CD8-positive, alpha-beta memory T cell (primary cell): ENCODE data around the gene SCGB1A1. TPM values are rescaled to one million over a fixed set of nuclear protein-coding genes. Genes with fewer than 3 reads are reported as not detected.

Experiments
- CTCF ChIA-PET: fragments of 350-600 bp; sonication (Branson Sonifier 250); formaldehyde crosslinking; loops from one replicate; lab custom pipeline; 2021; ENCODE audit warnings: antibody characterized with exemption; lab: Charles Lee
- POLR2A ChIA-PET: fragments of 350-600 bp; sonication (Branson Sonifier 250); formaldehyde crosslinking; loops from one replicate; lab custom pipeline; 2021; ENCODE audit warnings: antibody characterized with exemption; lab: Charles Lee
- DNase-seq, 5 donors: peaks; one replicate each; pipeline versions ENCODE4 v3.0.0 to v3.0.0-alpha.2; 2020 to 2022; ENCODE audit warnings: mixed read lengths in 1 of 5
- H3K27ac ChIP-seq: one replicate; pipeline ENCODE4 v1.7.0; 2013; ENCODE audit warnings: low read depth, mild to moderate bottlenecking, low read length, moderate library complexity
- H3K27me3 ChIP-seq: 2 replicates; pipeline ENCODE4 v1.7.0; 2013; ENCODE audit warnings: low read length, mild to moderate bottlenecking; ENCODE audit not compliant: insufficient read depth, poor library complexity, severe bottlenecking
- H3K36me3 ChIP-seq: 2 replicates; pipeline ENCODE4 v1.7.0; 2013; ENCODE audit warnings: mild to moderate bottlenecking, low read length, moderate library complexity; ENCODE audit not compliant: insufficient read depth
- H3K4me1 ChIP-seq: 2 replicates; pipeline ENCODE4 v1.7.0; 2013; ENCODE audit warnings: mild to moderate bottlenecking, low read length, moderate library complexity; ENCODE audit not compliant: insufficient read depth
- H3K4me3 ChIP-seq: 2 replicates; pipeline ENCODE4 v1.7.0; 2013; ENCODE audit warnings: mild to moderate bottlenecking, low read length
- H3K9me3 ChIP-seq: 2 replicates; pipeline ENCODE4 v1.7.0; 2013; ENCODE audit warnings: mild to moderate bottlenecking, low read length
- H3K27ac Mint-ChIP-seq, 8 donors: one replicate each; pipeline ENCODE4 v1.8.0; 2020 to 2021; ENCODE audit warnings: mixed read lengths in 8 of 8, mild to moderate bottlenecking in 6 of 8, inconsistent platforms in 3 of 8, moderate library complexity in 3 of 8
- H3K27me3 Mint-ChIP-seq, 2 donors: one replicate each; pipeline ENCODE4 v1.8.0; 2020 to 2021; ENCODE audit warnings: mixed read lengths in 2 of 2, mild to moderate bottlenecking in 1 of 2, moderate library complexity in 1 of 2
- H3K36me3 Mint-ChIP-seq, 3 donors: one replicate each; pipeline ENCODE4 v1.8.0; 2020 to 2021; ENCODE audit warnings: mixed read lengths in 3 of 3, inconsistent platforms in 1 of 3, mild to moderate bottlenecking in 1 of 3
- H3K4me1 Mint-ChIP-seq, 3 donors: one replicate each; pipeline ENCODE4 v1.8.0; 2020 to 2021; ENCODE audit warnings: mixed read lengths in 3 of 3, inconsistent platforms in 1 of 3, mild to moderate bottlenecking in 1 of 3
- H3K4me3 Mint-ChIP-seq, 7 donors: one replicate each; pipeline ENCODE4 v1.8.0; 2020 to 2021; ENCODE audit warnings: mixed read lengths in 7 of 7, mild to moderate bottlenecking in 6 of 7, moderate library complexity in 4 of 7, inconsistent platforms in 2 of 7
- H3K9me3 Mint-ChIP-seq, 5 donors: one replicate each; pipeline ENCODE4 v1.8.0; 2020 to 2022; ENCODE audit warnings: mixed read lengths in 5 of 5, mild to moderate bottlenecking in 3 of 5, moderate library complexity in 2 of 5, inconsistent platforms in 1 of 5
- polyA plus RNA-seq: library from polyadenylated mRNA; unstranded; fragments of 300-500 nt; fragmentation: Illumina TruSeq; gene quantifications from one replicate; pipeline ENCODE4 v1.2.3, GENCODE V29; 2021
- total RNA-seq, 2 experiments: library from RNA; stranded (reverse); gene quantifications; one replicate each; pipeline ENCODE4 v1.2.3, GENCODE V29; 2021

The SCGB1A1 gene
- total and polyA plus RNA-seq, 3 experiments from 2014 or later, result not detected

DNA sequence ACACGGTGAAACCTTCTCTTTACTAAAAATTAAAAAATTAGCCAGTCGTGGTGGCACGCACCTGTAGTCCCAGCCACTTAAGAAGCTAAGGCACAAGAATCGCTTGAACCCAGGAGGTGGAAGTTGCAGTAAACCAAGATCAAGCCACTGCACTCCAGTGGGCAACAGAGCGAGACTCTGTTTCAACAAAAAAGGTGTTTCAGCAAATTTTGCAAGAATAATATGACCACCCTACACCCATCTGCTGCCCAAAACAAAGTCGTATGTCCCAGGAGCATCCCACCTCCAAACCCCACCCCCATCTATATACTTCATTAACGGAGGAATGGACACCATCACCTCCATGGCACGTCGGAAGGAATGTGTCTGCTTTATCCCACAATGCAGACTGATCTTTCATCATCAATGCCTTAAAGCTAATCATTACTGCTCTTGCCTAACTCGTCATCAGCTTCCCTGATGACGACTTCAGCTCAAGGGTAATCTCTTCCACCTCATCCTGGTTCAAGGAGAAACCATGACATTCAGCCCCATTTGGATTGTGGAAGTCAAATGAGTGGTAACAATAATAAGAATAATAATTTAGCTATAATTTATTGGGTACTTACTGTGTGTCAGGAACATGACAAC, 34.1 kb downstream of the SCGB1A1 start:
- Mint-ChIP-seq H3K4me3 (no peak overlapping the region), H3K4me1 (no peaks in the 10 kb centered on the region), H3K27ac (no peak overlapping the region), H3K36me3 (peaks cover 0 to 6% (median under 1%) of the 10 kb centered on the region in 3 donors), H3K9me3 (no peaks in the 10 kb centered on the region), H3K27me3 (peaks cover 3 to 6% of the 10 kb centered on the region in 2 donors)
- Histone ChIP-seq H3K27me3 (no peaks in the 10 kb centered on the region), H3K9me3 (no peaks in the 10 kb centered on the region), H3K4me1 (no peaks in the 10 kb centered on the region), H3K27ac (no peak overlapping the region), H3K4me3 (no peak overlapping the region), H3K36me3 (no peaks in the 10 kb centered on the region)
- ChIA-PET POLR2A (no interaction called here), CTCF (no interaction called here)
- DNase-seq, result no peak

- no peaks in the 10 kb centered on the region for H3K9me3 ChIP-seq
- H3K27ac ChIP-seq, result no peak overlapping the region
- POLR2A ChIA-PET, result no interaction called here
- no peaks in the 10 kb centered on the region for H3K27me3 ChIP-seq
- H3K36me3 ChIP-seq, result no peaks in the 10 kb centered on the region
- Mint-ChIP-seq H3K36me3 (no peaks in the 10 kb centered on the region), H3K27me3 (peaks cover 0 to 3% of the 10 kb centered on the region in 2 donors), H3K4me3 (no peak overlapping the region), H3K27ac (peak overlapping the region in 1 of 8 donors; percentile 14), H3K9me3 (no peaks in the 10 kb centered on the region), H3K4me1 (no peaks in the 10 kb centered on the region)
- no peak overlapping the region for H3K4me3 ChIP-seq
- H3K4me1 ChIP-seq, result no peaks in the 10 kb centered on the region
- CTCF ChIA-PET, result no interaction called here
- DNase-seq, result no peak
These were observed 37.8 kb downstream of the SCGB1A1 start for GRCh38 chr11:62456630-62457029.

- Histone ChIP-seq H3K4me1 (no peaks in the 10 kb centered on the region), H3K4me3 (no peak overlapping the region), H3K9me3 (no peaks in the 10 kb centered on the region), H3K36me3 (no peaks in the 10 kb centered on the region), H3K27ac (peak overlapping the region; percentile 29), H3K27me3 (no peaks in the 10 kb centered on the region)
- ChIA-PET POLR2A (no interaction called here), CTCF (interaction anchor here (1.2 to 1.4 kb wide), 2 partner anchors 33 to 86 kb away, joined by 3 read pairs; no protein-coding TSS in a partner anchor)
- Mint-ChIP-seq H3K4me3 (no peak overlapping the region), H3K36me3 (no peaks in the 10 kb centered on the region), H3K9me3 (no peaks in the 10 kb centered on the region), H3K27ac (no peak overlapping the region), H3K4me1 (no peaks in the 10 kb centered on the region), H3K27me3 (peaks cover 0 to 3% of the 10 kb centered on the region in 2 donors)
- no peak for DNase-seq
These were observed 38.6 kb downstream of the SCGB1A1 start for GRCh38 chr11:62457478-62457877.

- no peaks in the 10 kb centered on the region for H3K9me3 Mint-ChIP-seq
- no peaks in the 10 kb centered on the region for H3K36me3 Mint-ChIP-seq
- no peak for DNase-seq
- peaks cover 0 to 3% (median 3%) of the 10 kb centered on the region in 3 donors for H3K4me1 Mint-ChIP-seq
- no peaks in the 10 kb centered on the region for H3K9me3 ChIP-seq
- H3K4me1 ChIP-seq, result no peaks in the 10 kb centered on the region
- ChIA-PET CTCF (interaction anchor here (1.2 to 1.4 kb wide), 2 partner anchors 34 to 85 kb away, joined by 3 read pairs; no protein-coding TSS in a partner anchor), POLR2A (no interaction called here)
- no peak overlapping the region for H3K4me3 ChIP-seq
- no peaks in the 10 kb centered on the region for H3K27me3 ChIP-seq
- H3K4me3 Mint-ChIP-seq, result no peak overlapping the region
- no peaks in the 10 kb centered on the region for H3K36me3 ChIP-seq
- H3K27ac Mint-ChIP-seq, result peak overlapping the region in 2 of 8 donors; percentile 23 to 37
- H3K27ac ChIP-seq, result peak overlapping the region; percentile 29
- H3K27me3 Mint-ChIP-seq, result peaks cover 0 to 3% of the 10 kb centered on the region in 2 donors
These were observed 39.6 kb downstream of the SCGB1A1 start for GRCh38 chr11:62458212-62459002.

- Mint-ChIP-seq H3K27ac (peak overlapping the region in 1 of 8 donors; percentile 70), H3K27me3 (peaks cover 0 to 3% of the 10 kb centered on the region in 2 donors), H3K36me3 (no peaks in the 10 kb centered on the region), H3K9me3 (no peaks in the 10 kb centered on the region), H3K4me3 (no peak overlapping the region), H3K4me1 (peaks cover 0 to 4% (median 4%) of the 10 kb centered on the region in 3 donors)
- no peak overlapping the region for H3K4me3 ChIP-seq
- POLR2A ChIA-PET, result no interaction called here
- no peaks in the 10 kb centered on the region for H3K27me3 ChIP-seq
- CTCF ChIA-PET, result no interaction called here
- no peak for DNase-seq
- H3K4me1 ChIP-seq, result no peaks in the 10 kb centered on the region
- no peaks in the 10 kb centered on the region for H3K9me3 ChIP-seq
- H3K27ac ChIP-seq, result no peak overlapping the region
- H3K36me3 ChIP-seq, result no peaks in the 10 kb centered on the region
These were observed 40.2 kb downstream of the SCGB1A1 start for GRCh38 chr11:62459080-62459479.

GRCh38 chr11:62461740-62462507, 43.1 kb downstream of the SCGB1A1 start:
- peaks cover 0 to 4% (median 4%) of the 10 kb centered on the region in 3 donors for H3K4me1 Mint-ChIP-seq
- no peak for DNase-seq
- CTCF ChIA-PET, result interaction anchor here (0.7 to 1.8 kb wide), 3 partner anchors 33 to 445 kb away, joined by 3 to 6 read pairs (median 3); no protein-coding TSS in a partner anchor
- POLR2A ChIA-PET, result no interaction called here
- Histone ChIP-seq H3K36me3 (no peaks in the 10 kb centered on the region), H3K9me3 (no peaks in the 10 kb centered on the region), H3K27ac (peak overlapping the region; percentile 48), H3K4me3 (no peak overlapping the region), H3K27me3 (no peaks in the 10 kb centered on the region), H3K4me1 (no peaks in the 10 kb centered on the region)
- no peak overlapping the region for H3K4me3 Mint-ChIP-seq
- peaks cover 0 to 2% (median 0%) of the 10 kb centered on the region in 3 donors for H3K36me3 Mint-ChIP-seq
- peak overlapping the region in 1 of 8 donors; percentile 14 for H3K27ac Mint-ChIP-seq
- no peaks in the 10 kb centered on the region for H3K27me3 Mint-ChIP-seq
- H3K9me3 Mint-ChIP-seq, result no peaks in the 10 kb centered on the region

GRCh38 chr11:62462508-62462892, 43.7 kb downstream of the SCGB1A1 start:
- CTCF ChIA-PET, result interaction anchor here (1.8 kb wide), 1 partner anchor 38 kb away, joined by 6 read pairs; no protein-coding TSS in a partner anchor
- H3K4me3 Mint-ChIP-seq, result no peak overlapping the region
- no peak for DNase-seq
- H3K4me3 ChIP-seq, result no peak overlapping the region
- H3K27ac ChIP-seq, result peak overlapping the region; percentile 48
- H3K4me1 ChIP-seq, result no peaks in the 10 kb centered on the region
- no peaks in the 10 kb centered on the region for H3K27me3 ChIP-seq
- H3K36me3 Mint-ChIP-seq, result peaks cover 0 to 2% (median 0%) of the 10 kb centered on the region in 3 donors
- H3K36me3 ChIP-seq, result no peaks in the 10 kb centered on the region
- no peaks in the 10 kb centered on the region for H3K27me3 Mint-ChIP-seq
- H3K9me3 Mint-ChIP-seq, result no peaks in the 10 kb centered on the region
- H3K9me3 ChIP-seq, result no peaks in the 10 kb centered on the region
- H3K27ac Mint-ChIP-seq, result no peak overlapping the region
- POLR2A ChIA-PET, result no interaction called here
- H3K4me1 Mint-ChIP-seq, result peaks cover 0 to 4% (median 4%) of the 10 kb centered on the region in 3 donors
